Central memory CD8-positive, alpha-beta T cell (primary cell): ENCODE measurements around the gene IGSF11.

Experiments used
- ATAC-seq: fragments of 150-1000 bp; cut with Tn5 transposase; replicated peaks from 2 replicates; pipeline ENCODE4 v1.10.0; 2022; ENCODE audit warnings: mild to moderate bottlenecking, moderate FRiP score, moderate number of reproducible peaks; ENCODE audit not compliant: poor library complexity, severe bottlenecking; ENCODE audit errors: extremely low read depth
- DNase-seq, 2 donors: peaks; one replicate each; pipeline ENCODE4 v3.0.0; 2021; ENCODE audit warnings: low spot score in 2 of 2
- H3K27ac Mint-ChIP-seq: one replicate; pipeline ENCODE4 v1.8.0; 2022; ENCODE audit warnings: low read depth, mild to moderate bottlenecking, moderate library complexity, mixed read lengths
- H3K27me3 Mint-ChIP-seq: one replicate; pipeline ENCODE4 v1.8.0; 2022; ENCODE audit warnings: mixed read lengths
- H3K36me3 Mint-ChIP-seq: one replicate; pipeline ENCODE4 v1.8.0; 2022; ENCODE audit warnings: mild to moderate bottlenecking, moderate library complexity, mixed read lengths; ENCODE audit not compliant: insufficient read depth
- H3K4me1 Mint-ChIP-seq: one replicate; pipeline ENCODE4 v1.8.0; 2022; ENCODE audit warnings: mixed read lengths
- H3K4me3 Mint-ChIP-seq: one replicate; pipeline ENCODE4 v1.8.0; 2022; ENCODE audit warnings: mild to moderate bottlenecking, moderate library complexity, mixed read lengths
- H3K9me3 Mint-ChIP-seq: one replicate; pipeline ENCODE4 v1.8.0; 2022; ENCODE audit warnings: mixed read lengths

IGSF11 gene

DNA sequence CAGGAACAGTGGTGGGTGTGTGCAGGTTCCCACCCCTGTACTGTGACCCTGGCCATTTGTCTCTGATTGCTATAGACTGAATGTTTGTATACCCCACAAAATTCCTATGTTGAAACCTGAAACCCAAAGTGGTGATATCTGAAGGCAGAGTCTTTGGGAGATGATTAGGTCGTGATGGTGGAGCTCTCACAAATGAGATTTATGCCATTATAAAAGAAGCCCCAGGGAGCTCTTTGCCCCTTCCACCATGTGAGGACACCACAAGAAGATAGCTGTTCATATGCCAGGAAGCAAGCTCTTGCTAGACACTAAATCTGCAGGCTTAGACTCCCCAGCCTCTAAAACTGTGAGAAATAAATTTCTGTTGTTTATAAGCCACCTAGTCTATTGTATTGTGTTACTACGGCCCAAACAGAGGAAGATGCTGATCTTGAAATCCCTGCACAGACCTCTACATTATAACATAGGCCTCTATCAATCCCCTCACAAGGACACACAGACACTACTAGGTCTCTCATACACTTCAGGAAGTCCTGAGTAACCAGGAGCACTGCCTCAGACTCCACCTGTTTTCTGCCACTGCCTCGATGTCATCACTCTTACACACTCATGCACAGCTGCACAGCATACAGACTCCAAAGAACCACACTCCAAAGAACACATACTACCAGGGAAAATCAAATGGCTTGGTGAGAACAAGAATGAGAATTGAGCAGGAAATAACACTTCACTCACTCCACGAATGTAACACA, 14.7 kb downstream of the IGSF11 start:
- Mint-ChIP-seq H3K27me3 (peaks cover 28% of the 10 kb centered on the region), H3K36me3 (peaks cover 2% of the 10 kb centered on the region), H3K27ac (no peak overlapping the region), H3K9me3 (no peaks in the 10 kb centered on the region), H3K4me3 (no peak overlapping the region), H3K4me1 (no peaks in the 10 kb centered on the region)
- ATAC-seq, result no peak
- no peak for DNase-seq

GRCh38 chr3:119018690-119019463, 15.8 kb downstream of the IGSF11 start:
- Mint-ChIP-seq H3K27me3 (peaks cover 28% of the 10 kb centered on the region), H3K4me1 (no peaks in the 10 kb centered on the region), H3K36me3 (peaks cover 2% of the 10 kb centered on the region), H3K4me3 (no peak overlapping the region), H3K27ac (no peak overlapping the region), H3K9me3 (no peaks in the 10 kb centered on the region)
- DNase-seq (no peak), ATAC-seq (no peak)

- DNase-seq (no peak), ATAC-seq (no peak)
- Mint-ChIP-seq H3K27ac (no peak overlapping the region), H3K36me3 (no peaks in the 10 kb centered on the region), H3K9me3 (no peaks in the 10 kb centered on the region), H3K27me3 (peaks cover 40% of the 10 kb centered on the region), H3K4me1 (no peaks in the 10 kb centered on the region), H3K4me3 (no peak overlapping the region)
Measured at GRCh38 chr3:119015942-119016341, 18.7 kb downstream of the IGSF11 start.

GRCh38 chr3:119013951-119014350, 20.7 kb downstream of the IGSF11 start:
- Mint-ChIP-seq H3K27ac (no peak overlapping the region), H3K4me3 (no peak overlapping the region), H3K9me3 (no peaks in the 10 kb centered on the region), H3K27me3 (peaks cover 37% of the 10 kb centered on the region), H3K36me3 (no peaks in the 10 kb centered on the region), H3K4me1 (no peaks in the 10 kb centered on the region)
- ATAC-seq (no peak), DNase-seq (no peak)

DNA sequence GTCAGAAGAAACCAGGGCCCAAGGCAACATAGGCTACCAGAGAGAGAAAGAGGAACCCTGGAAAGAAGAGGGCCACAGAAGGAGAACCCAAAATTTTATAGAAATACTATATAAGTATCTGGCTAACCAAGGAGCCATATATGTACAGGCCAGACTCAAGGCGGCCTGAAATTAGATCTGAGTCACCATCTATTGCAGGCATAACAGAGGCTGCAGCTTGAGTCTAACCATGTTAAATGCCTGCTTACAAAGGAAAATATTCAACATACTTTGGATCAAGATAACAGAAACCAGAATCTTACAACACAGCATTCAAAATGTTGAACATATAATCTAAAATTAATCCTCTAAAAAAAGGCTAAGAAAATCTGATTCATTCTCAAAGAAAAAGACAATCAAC, 23.1 kb downstream of the IGSF11 start:
- peaks cover 56% of the 10 kb centered on the region for H3K27me3 Mint-ChIP-seq
- no peaks in the 10 kb centered on the region for H3K4me1 Mint-ChIP-seq
- DNase-seq (no peak), ATAC-seq (no peak)
- H3K9me3 Mint-ChIP-seq, result peaks cover 6% of the 10 kb centered on the region
- H3K4me3 Mint-ChIP-seq, result no peak overlapping the region
- no peaks in the 10 kb centered on the region for H3K36me3 Mint-ChIP-seq
- no peak overlapping the region for H3K27ac Mint-ChIP-seq

DNA sequence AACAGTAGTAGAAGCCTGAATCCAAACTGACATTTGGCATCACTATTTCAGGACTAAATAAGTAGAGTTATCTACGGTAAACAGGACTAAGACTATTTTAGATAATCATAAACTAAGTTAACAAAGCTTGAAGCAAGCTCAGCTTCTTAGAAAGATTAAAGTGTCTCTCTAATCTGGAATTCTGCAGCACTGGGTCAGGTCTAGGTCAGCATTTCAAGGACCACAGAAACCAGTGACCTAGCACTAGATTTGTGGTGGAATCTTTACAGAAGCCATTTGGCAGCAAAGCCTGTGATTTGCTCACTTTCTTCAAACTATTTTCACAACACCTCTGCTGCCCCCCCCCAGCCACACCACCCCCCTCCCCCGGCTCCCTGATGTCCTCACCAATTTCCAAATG, 37.5 kb downstream of the IGSF11 start:
- no peak for DNase-seq
- Mint-ChIP-seq H3K36me3 (no peaks in the 10 kb centered on the region), H3K4me3 (no peak overlapping the region), H3K4me1 (no peaks in the 10 kb centered on the region), H3K27me3 (no peaks in the 10 kb centered on the region), H3K9me3 (no peaks in the 10 kb centered on the region), H3K27ac (no peak overlapping the region)
- ATAC-seq, result no peak

DNA sequence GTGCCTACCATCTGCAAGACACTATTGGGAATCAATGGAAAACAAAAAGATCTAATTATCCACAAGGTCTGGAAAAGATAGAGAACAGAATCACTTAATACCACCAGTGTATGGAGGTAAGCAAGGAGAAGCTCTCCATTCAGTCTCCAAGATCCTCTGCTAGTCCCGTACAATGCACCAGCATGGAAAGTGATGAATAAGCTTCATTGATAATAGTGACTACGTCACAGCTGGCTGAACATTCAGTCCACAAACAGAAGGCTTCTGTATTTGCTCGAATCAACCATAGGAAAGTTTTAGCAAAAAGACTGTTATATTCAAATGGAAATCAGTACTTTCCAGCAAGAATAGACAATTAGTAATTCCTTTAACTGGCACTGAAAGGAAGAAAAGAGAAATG, 42.9 kb downstream of the IGSF11 start:
- DNase-seq (no peak), ATAC-seq (no peak)
- no peaks in the 10 kb centered on the region for H3K4me1 Mint-ChIP-seq
- no peaks in the 10 kb centered on the region for H3K9me3 Mint-ChIP-seq
- H3K4me3 Mint-ChIP-seq, result no peak overlapping the region
- H3K27me3 Mint-ChIP-seq, result peaks cover 3% of the 10 kb centered on the region
- no peaks in the 10 kb centered on the region for H3K36me3 Mint-ChIP-seq
- no peak overlapping the region for H3K27ac Mint-ChIP-seq

GRCh38 chr3:118990823-118991560, 43.7 kb downstream of the IGSF11 start:
- H3K9me3 Mint-ChIP-seq, result no peaks in the 10 kb centered on the region
- H3K27me3 Mint-ChIP-seq, result peaks cover 11% of the 10 kb centered on the region
- H3K27ac Mint-ChIP-seq, result no peak overlapping the region
- ATAC-seq, result no peak
- no peak for DNase-seq
- no peaks in the 10 kb centered on the region for H3K36me3 Mint-ChIP-seq
- H3K4me3 Mint-ChIP-seq, result no peak overlapping the region
- no peaks in the 10 kb centered on the region for H3K4me1 Mint-ChIP-seq

DNA sequence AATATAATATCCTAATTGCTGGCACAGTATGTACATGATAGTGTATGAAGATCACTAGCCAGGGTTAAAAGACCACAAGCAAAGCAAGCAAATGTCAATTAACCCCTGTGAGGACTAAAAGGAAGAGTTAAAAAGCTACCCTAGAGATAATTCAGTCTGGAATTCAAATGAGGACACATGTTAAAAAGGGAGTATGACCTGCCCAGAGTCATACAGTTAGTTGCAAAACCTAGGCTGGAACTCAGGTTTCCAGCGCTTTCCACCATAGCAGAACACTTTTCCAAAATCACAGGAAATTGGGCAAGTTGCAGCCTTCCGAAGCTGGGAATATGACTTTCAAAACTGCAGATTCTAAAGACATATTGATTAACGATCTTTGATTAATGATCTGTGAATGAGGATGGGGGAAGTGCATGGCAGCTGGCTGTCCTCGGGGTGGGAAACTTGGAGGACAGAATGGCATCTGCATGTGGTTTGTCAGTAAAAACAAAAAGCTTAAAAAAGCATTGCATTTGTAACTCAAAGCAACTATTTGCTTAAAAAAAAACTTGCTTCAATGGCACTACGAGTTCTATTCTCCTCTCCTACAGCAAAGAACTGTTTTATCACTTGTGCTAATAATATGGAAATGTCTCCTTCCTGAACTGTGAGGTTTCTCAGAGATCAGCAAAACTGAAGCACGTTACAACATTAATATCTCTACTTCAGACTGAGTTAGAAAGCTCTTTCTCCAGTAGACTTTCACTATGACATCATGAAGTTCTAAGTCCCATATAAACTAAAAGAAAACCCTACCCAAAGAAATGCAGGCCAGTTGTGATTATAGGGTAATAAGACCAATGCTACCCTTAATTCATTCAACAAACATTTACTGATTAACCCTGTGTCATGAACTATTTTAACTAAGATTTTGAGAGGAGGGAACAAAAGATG, 46.2 kb downstream of the IGSF11 start:
- no peak overlapping the region for H3K27ac Mint-ChIP-seq
- H3K4me3 Mint-ChIP-seq, result no peak overlapping the region
- ATAC-seq, result no peak
- no peak for DNase-seq
- peaks cover 32% of the 10 kb centered on the region for H3K27me3 Mint-ChIP-seq
- H3K4me1 Mint-ChIP-seq, result no peaks in the 10 kb centered on the region
- H3K36me3 Mint-ChIP-seq, result no peaks in the 10 kb centered on the region
- H3K9me3 Mint-ChIP-seq, result no peaks in the 10 kb centered on the region

- H3K4me3 Mint-ChIP-seq, result no peak overlapping the region
- H3K36me3 Mint-ChIP-seq, result no peaks in the 10 kb centered on the region
- H3K27ac Mint-ChIP-seq, result no peak overlapping the region
- H3K9me3 Mint-ChIP-seq, result no peaks in the 10 kb centered on the region
- DNase-seq, result no peak
- peaks cover 32% of the 10 kb centered on the region for H3K27me3 Mint-ChIP-seq
- no peaks in the 10 kb centered on the region for H3K4me1 Mint-ChIP-seq
- ATAC-seq, result no peak
Measured at GRCh38 chr3:118987477-118987876, 47.2 kb downstream of the IGSF11 start.

- DNase-seq (no peak), ATAC-seq (no peak)
- Mint-ChIP-seq H3K36me3 (no peaks in the 10 kb centered on the region), H3K9me3 (no peaks in the 10 kb centered on the region), H3K27ac (no peak overlapping the region), H3K4me3 (no peak overlapping the region), H3K27me3 (peaks cover 38% of the 10 kb centered on the region), H3K4me1 (no peaks in the 10 kb centered on the region)
Measured at GRCh38 chr3:118986734-118987133, 47.9 kb downstream of the IGSF11 start.

- H3K27ac Mint-ChIP-seq, result no peak overlapping the region
- peaks cover 44% of the 10 kb centered on the region for H3K27me3 Mint-ChIP-seq
- ATAC-seq (no peak), DNase-seq (no peak)
- H3K4me1 Mint-ChIP-seq, result no peaks in the 10 kb centered on the region
- no peaks in the 10 kb centered on the region for H3K9me3 Mint-ChIP-seq
- no peaks in the 10 kb centered on the region for H3K36me3 Mint-ChIP-seq
- no peak overlapping the region for H3K4me3 Mint-ChIP-seq
Measured at GRCh38 chr3:118984699-118985098, 49.9 kb downstream of the IGSF11 start.
